B cell (primary cell): ENCODE measurements around the gene PYY. TPM values are rescaled to one million over a fixed set of nuclear protein-coding genes. Genes with fewer than 3 reads are reported as not detected.
A peak's percentile ranks its signal among the peaks of the same experiment; 100 is the strongest.
"Not testable (repeated sequence)": the region's sequence is repeated elsewhere in the genome, so short reads cannot be mapped to it uniquely, and the experiment has no call there.

Experiments used
- ATAC-seq: fragments of 200-7000 bp; cut with Tn5 transposase; one replicate; pipeline ENCODE4 v1.10.0; 2021; ENCODE audit warnings: low read depth, mild to moderate bottlenecking, moderate number of reproducible peaks, moderate library complexity
- CTCF ChIA-PET: fragments of 350-600 bp; sonication (Branson Sonifier 250); formaldehyde crosslinking; loops from one replicate; lab custom pipeline; 2021; ENCODE audit warnings: antibody characterized with exemption, inconsistent platforms; lab: Charles Lee
- POLR2A ChIA-PET: fragments of 350-600 bp; sonication (Branson Sonifier 250); formaldehyde crosslinking; loops from one replicate; lab custom pipeline; 2021; ENCODE audit warnings: antibody characterized with exemption; lab: Charles Lee
- DNase-seq: peaks from one replicate; pipeline ENCODE4 v3.0.0; 2013
- H2AFZ ChIP-seq: 2 replicates; pipeline ENCODE4 v1.6.1; 2012; ENCODE audit warnings: mild to moderate bottlenecking, low read depth, low read length; ENCODE audit not compliant: insufficient read depth, poor library complexity, severe bottlenecking
- H3K27ac ChIP-seq, 2 donors: 1 replicate in 1 of 2; 2 replicates in 1 of 2; pipeline ENCODE4 v1.5.1; 2012 to 2013; ENCODE audit warnings: low read length in 2 of 2, mild to moderate bottlenecking in 2 of 2, moderate library complexity in 1 of 2
- H3K27me3 ChIP-seq, 4 experiments: fragments of 200-600 bp in 1 of 4; sonication (generic) in 1 of 4; replicated peaks in 1 of 4; 1 replicate in 2 of 4; 2 replicates in 2 of 4; pipeline versions ENCODE4 v1.6.1 to v1.7.0; 2013 to 2016; ENCODE audit warnings: low read length in 3 of 4, mild to moderate bottlenecking in 2 of 4, mixed read lengths in 1 of 4, moderate library complexity in 1 of 4; ENCODE audit not compliant: insufficient read depth in 4 of 4, control insufficient read depth in 3 of 4; ENCODE audit errors: control extremely low read depth in 1 of 4
- H3K36me3 ChIP-seq, 2 experiments: replicated peaks in 1 of 2; 1 replicate in 1 of 2; 2 replicates in 1 of 2; pipeline versions ENCODE4 v1.6.1 to v1.7.1; 2013; ENCODE audit warnings: low read length in 1 of 2; ENCODE audit not compliant: insufficient read depth in 2 of 2, control insufficient read depth in 1 of 2; ENCODE audit errors: control extremely low read depth in 1 of 2, extremely low read depth in 1 of 2
- H3K4me1 ChIP-seq, 2 donors: fragments of 200-600 bp in 1 of 2; sonication (generic) in 1 of 2; 1 replicate in 1 of 2; 2 replicates in 1 of 2; pipeline versions ENCODE4 v1.5.1 to v1.6.1; 2013 to 2017; ENCODE audit warnings: low read length in 2 of 2; ENCODE audit not compliant: control insufficient read depth in 2 of 2, insufficient read depth in 2 of 2
- H3K4me2 ChIP-seq: replicated peaks from 2 replicates; pipeline ENCODE3; 2012; ENCODE audit warnings: mild to moderate bottlenecking, low read depth, low read length; ENCODE audit not compliant: poor library complexity, severe bottlenecking
- H3K4me3 ChIP-seq, 5 experiments: fragments of 200-600 bp in 1 of 5; sonication (generic) in 1 of 5; 1 replicate in 3 of 5; 2 replicates in 2 of 5; pipeline versions ENCODE4 v1.5.1 to v1.7.0; 2011 to 2016; ENCODE audit warnings: low read length in 4 of 5, mild to moderate bottlenecking in 4 of 5, low read depth in 2 of 5, control low read depth in 1 of 5, moderate library complexity in 1 of 5; ENCODE audit not compliant: insufficient read depth in 1 of 5; ENCODE audit errors: control extremely low read depth in 1 of 5, extremely low read depth in 1 of 5
- H3K79me2 ChIP-seq: fragments of 200-600 bp; sonication (generic); one replicate; pipeline ENCODE4 v1.6.0; 2016; ENCODE audit warnings: low read length; ENCODE audit not compliant: control insufficient read depth, insufficient read depth
- H3K9ac ChIP-seq: fragments of 200-600 bp; sonication (generic); 2 replicates; pipeline ENCODE4 v1.6.1; 2017; ENCODE audit warnings: mild to moderate bottlenecking, low read length, moderate library complexity
- H3K9me3 ChIP-seq, 3 donors: one replicate each; pipeline versions ENCODE4 v1.6.1 to v1.7.1; 2013; ENCODE audit warnings: low read length in 2 of 3; ENCODE audit not compliant: control insufficient read depth in 2 of 3, insufficient read depth in 1 of 3; ENCODE audit errors: control extremely low read depth in 1 of 3
- H4K20me1 ChIP-seq: 2 replicates; pipeline ENCODE4 v1.6.0; 2012; ENCODE audit warnings: mild to moderate bottlenecking, low read length; ENCODE audit not compliant: insufficient read depth, control insufficient read depth, poor library complexity, severe bottlenecking
- H3K27ac Mint-ChIP-seq: one replicate; pipeline ENCODE4 v1.8.0; 2021; ENCODE audit warnings: mixed read lengths
- H3K27me3 Mint-ChIP-seq: one replicate; pipeline ENCODE4 v1.8.0; 2021; ENCODE audit warnings: mixed read lengths
- H3K4me1 Mint-ChIP-seq: one replicate; pipeline ENCODE4 v1.8.0; 2021; ENCODE audit warnings: mixed read lengths
- H3K4me3 Mint-ChIP-seq: one replicate; pipeline ENCODE4 v1.8.0; 2021; ENCODE audit warnings: mixed read lengths
- H3K9me3 Mint-ChIP-seq: one replicate; pipeline ENCODE4 v1.8.0; 2022; ENCODE audit warnings: mixed read lengths; ENCODE audit not compliant: insufficient read depth
- CTCF ChIP-seq: fragments of 200-600 bp; IDR thresholded peaks from one replicate; pipeline ENCODE4 v1.8.0; 2022; ENCODE audit warnings: antibody characterized with exemption, mild to moderate bottlenecking
- EZH2 ChIP-seq: IDR thresholded peaks from 2 replicates; pipeline ENCODE4 v1.6.1; 2012; ENCODE audit warnings: borderline replicate concordance, low read depth, mild to moderate bottlenecking, moderate library complexity, low read length; ENCODE audit not compliant: insufficient read depth, poor library complexity, severe bottlenecking
- WGBS: methylation state at CpG from one replicate; pipeline ENCODE4 v1.1.5; 2013; ENCODE audit warnings: missing lambda C conversion rate; ENCODE audit not compliant: insufficient coverage; 5-methylcytosine and 5-hydroxymethylcytosine counted together
- intact Hi-C: fragments of 100-400 bp; cut with micrococcal nuclease; formaldehyde crosslinking; loops from one replicate; pipeline ENCODE4 v1.10.0; 2022
- polyA plus RNA-seq: library from polyadenylated mRNA; depleted of rRNA; stranded (reverse); fragments of >200 nt; gene quantifications from 2 replicates; pipeline ENCODE4 v1.2.3, GENCODE V29; 2012
- total RNA-seq, 2 donors: library from RNA; stranded (reverse); fragments of 120-200 nt in 1 of 2; gene quantifications; 1 replicate in 1 of 2; 2 replicates in 1 of 2; pipeline versions ENCODE4 v1.2.3 to v1.2.4, GENCODE V29; 2013 to 2022

Gene PYY
- total and polyA plus RNA-seq, 2 donors (not counting 1 experiment from before 2014, with no cell fraction given), result 0.19 TPM; not detected in 1

GRCh38 chr17:43931062-43931571 lies 22.6 kb downstream of the PYY start:
- Histone ChIP-seq H4K20me1 (no peaks in the 10 kb centered on the region), H3K79me2 (no peaks in the 10 kb centered on the region), H2AFZ (no peak overlapping the region), H3K4me3 (no peak overlapping the region), H3K27me3 (peaks cover 0 to 28% (median 9%) of the 10 kb centered on the region in 4 experiments), H3K9me3 (peaks cover 0 to 4% (median 0%) of the 10 kb centered on the region in 3 donors), H3K36me3 (no peaks in the 10 kb centered on the region), H3K4me1 (peaks cover 13 to 15% of the 10 kb centered on the region in 2 donors), H3K27ac (no peak overlapping the region), H3K4me2 (no peak overlapping the region), H3K9ac (no peak overlapping the region)
- Mint-ChIP-seq H3K9me3 (no peaks in the 10 kb centered on the region), H3K27ac (no peak overlapping the region), H3K4me3 (no peak overlapping the region), H3K4me1 (peaks cover 15% of the 10 kb centered on the region), H3K27me3 (peaks cover 25% of the 10 kb centered on the region)
- intact Hi-C loops, result no loop called here
- TF ChIP-seq CTCF, result no peak
- TF ChIP-seq EZH2, result no peak
- 90% methylated on average over 5 of the region's 5 CpGs for WGBS
- POLR2A ChIA-PET, result no interaction called here
- no peak for DNase-seq
- ATAC-seq, result no peak
- CTCF ChIA-PET, result no interaction called here

- Histone ChIP-seq H3K79me2 (no peaks in the 10 kb centered on the region), H4K20me1 (no peaks in the 10 kb centered on the region), H3K4me3 (no peak overlapping the region), H3K4me2 (no peak overlapping the region), H3K27me3 (peaks cover 0 to 39% (median 9%) of the 10 kb centered on the region in 4 experiments), H3K36me3 (no peaks in the 10 kb centered on the region), H2AFZ (no peak overlapping the region), H3K9ac (no peak overlapping the region), H3K9me3 (peaks cover 0 to 4% (median 0%) of the 10 kb centered on the region in 3 donors), H3K27ac (no peak overlapping the region), H3K4me1 (peaks cover 13 to 15% of the 10 kb centered on the region in 2 donors)
- DNase-seq, result no peak
- TF ChIP-seq CTCF, result no peak
- TF ChIP-seq EZH2, result no peak
- no peak overlapping the region for H3K27ac Mint-ChIP-seq
- CTCF ChIA-PET, result interaction anchor here (0.9 to 1.7 kb wide), 3 partner anchors 16 to 20 kb away, joined by 3 to 6 read pairs (median 3); no protein-coding TSS in a partner anchor
- H3K27me3 Mint-ChIP-seq, result peaks cover 45% of the 10 kb centered on the region
- POLR2A ChIA-PET, result interaction anchor here (0.6 kb wide), 1 partner anchor 1081 kb away, joined by 7 read pairs; no protein-coding TSS in a partner anchor
- H3K4me1 Mint-ChIP-seq, result peaks cover 15% of the 10 kb centered on the region
- no peak overlapping the region for H3K4me3 Mint-ChIP-seq
- intact Hi-C loops, result no loop called here
- H3K9me3 Mint-ChIP-seq, result no peaks in the 10 kb centered on the region
- no CpG with 5 or more reads among the region's 1 CpG for WGBS
- ATAC-seq, result no peak
These were observed 25.1 kb downstream of the PYY start for GRCh38 chr17:43928609-43929008.

- Histone ChIP-seq H3K4me1 (peaks cover 13 to 15% of the 10 kb centered on the region in 2 donors), H3K4me2 (peak overlapping the region; percentile 64), H2AFZ (peak overlapping the region; percentile 38), H3K27me3 (peaks cover 0 to 44% (median 9%) of the 10 kb centered on the region in 4 experiments), H3K4me3 (peak overlapping the region in 2 of 5 experiments; percentile 21 to 30), H3K9ac (peak overlapping the region; percentile 25)
- peak overlapping the region; percentile 82 for H3K4me3 Mint-ChIP-seq
- H4K20me1 ChIP-seq, H3K27ac ChIP-seq, H3K9me3 Mint-ChIP-seq, POLR2A ChIA-PET, H3K9me3 ChIP-seq, H3K79me2 ChIP-seq, DNase-seq, ATAC-seq, H3K36me3 ChIP-seq, H3K27ac Mint-ChIP-seq, intact Hi-C loops: not testable (repeated sequence)
- no CpG with 5 or more reads among the region's 5 CpGs for WGBS
- CTCF ChIA-PET, result interaction anchor here (0.9 to 1.7 kb wide), 3 partner anchors 16 to 19 kb away, joined by 3 to 6 read pairs (median 3); no protein-coding TSS in a partner anchor
- peaks cover 52% of the 10 kb centered on the region for H3K27me3 Mint-ChIP-seq
- H3K4me1 Mint-ChIP-seq, result peaks cover 15% of the 10 kb centered on the region
These were observed 25.8 kb downstream of the PYY start for GRCh38 chr17:43927929-43928328.
